Measurements from ENCODE around the gene NLN.

GRCh38 chr5:65768723-65769346 lies 46.8 kb downstream of the NLN start:
- TF ChIP-seq CTCF (conservative IDR thresholded peaks at IDR 0.05; ENCODE audit: low read length) (no peak), EZH2phosphoT487 (IDR thresholded peaks at IDR 0.05; ENCODE audit: borderline replicate concordance) (no peak)
